Activated T-cell treated with anti-CD3 and anti-CD28 coated beads, Interleukin-2, amount 50 U/mL, for 72 hours (primary cell): Measurements from ENCODE around the gene APBA3. TPM values are rescaled to one million over a fixed set of nuclear protein-coding genes. Genes with fewer than 3 reads are reported as not detected.

Experiments
- ATAC-seq, 2 donors: fragments of 150-1000 bp; cut with Tn5 transposase; replicated peaks in 1 of 2; 2 replicates each; pipeline ENCODE4 v1.10.0; 2021; ENCODE audit warnings: moderate library complexity in 2 of 2, mild to moderate bottlenecking in 1 of 2
- DNase-seq, 2 donors: peaks; one replicate each; pipeline ENCODE4 v3.0.0; 2021 to 2022; ENCODE audit warnings: mixed read lengths in 1 of 2
- H3K27ac Mint-ChIP-seq: one replicate; pipeline ENCODE4 v1.8.0; 2022; ENCODE audit warnings: mild to moderate bottlenecking, moderate library complexity, mixed read lengths
- H3K27me3 Mint-ChIP-seq: one replicate; pipeline ENCODE4 v1.8.0; 2022; ENCODE audit warnings: low read depth, mixed read lengths
- H3K36me3 Mint-ChIP-seq, 2 donors: one replicate each; pipeline ENCODE4 v1.8.0; 2022; ENCODE audit warnings: mixed read lengths in 2 of 2, mild to moderate bottlenecking in 1 of 2; ENCODE audit not compliant: insufficient read depth in 2 of 2
- H3K4me1 Mint-ChIP-seq: one replicate; pipeline ENCODE4 v1.8.0; 2022; ENCODE audit warnings: low read depth, mixed read lengths
- H3K4me3 Mint-ChIP-seq, 2 donors: one replicate each; pipeline ENCODE4 v1.8.0; 2022; ENCODE audit warnings: mild to moderate bottlenecking in 2 of 2, mixed read lengths in 2 of 2, moderate library complexity in 2 of 2
- H3K9me3 Mint-ChIP-seq, 2 donors: one replicate each; pipeline ENCODE4 v1.8.0; 2022; ENCODE audit warnings: mixed read lengths in 2 of 2
- total RNA-seq, 2 donors: library from RNA; stranded (reverse); gene quantifications; one replicate each; pipeline ENCODE4 v1.2.3, GENCODE V29; 2022

APBA3 gene
- total RNA-seq, 2 donors from 2014 or later: 51.8 to 52.7 TPM

- Mint-ChIP-seq H3K4me1 (no peaks in the 10 kb centered on the region), H3K9me3 (no peaks in the 10 kb centered on the region), H3K27ac (no peak overlapping the region), H3K36me3 (peaks cover 0 to 12% of the 10 kb centered on the region in 2 donors), H3K27me3 (no peaks in the 10 kb centered on the region), H3K4me3 (no peak overlapping the region)
- no peak for ATAC-seq
- no peak for DNase-seq
Observed at GRCh38 chr19:3746371-3747056, 15.0 kb downstream of the APBA3 start.

GRCh38 chr19:3745363-3746045 is 16.0 kb downstream of the APBA3 start:
- H3K27ac Mint-ChIP-seq: no peak overlapping the region

GRCh38 chr19:3743486-3743885 is 18.0 kb downstream of the APBA3 start:
- DNase-seq (no peak), ATAC-seq (no peak)
- no peaks in the 10 kb centered on the region for H3K9me3 Mint-ChIP-seq
- H3K27ac Mint-ChIP-seq: no peak overlapping the region
- no peaks in the 10 kb centered on the region for H3K27me3 Mint-ChIP-seq
- H3K4me3 Mint-ChIP-seq: no peak overlapping the region
- peaks cover 6% of the 10 kb centered on the region for H3K4me1 Mint-ChIP-seq
- no peaks in the 10 kb centered on the region for H3K36me3 Mint-ChIP-seq

More at GRCh38 chr19:3745363-3746045, 16.0 kb downstream of the APBA3 start:
- Mint-ChIP-seq H3K36me3 (peaks cover 0 to 9% of the 10 kb centered on the region in 2 donors), H3K4me3 (no peak overlapping the region), H3K4me1 (no peaks in the 10 kb centered on the region), H3K27me3 (no peaks in the 10 kb centered on the region), H3K9me3 (no peaks in the 10 kb centered on the region)
- no peak for ATAC-seq
- no peak for DNase-seq

- Mint-ChIP-seq H3K4me3 (no peak overlapping the region), H3K9me3 (no peaks in the 10 kb centered on the region), H3K36me3 (no peaks in the 10 kb centered on the region), H3K27me3 (no peaks in the 10 kb centered on the region), H3K4me1 (peaks cover 6% of the 10 kb centered on the region), H3K27ac (no peak overlapping the region)
- DNase-seq (no peak), ATAC-seq (no peak)
Observed at GRCh38 chr19:3740431-3740830, 21.1 kb downstream of the APBA3 start.

GRCh38 chr19:3738477-3739220 is 22.8 kb downstream of the APBA3 start:
- Mint-ChIP-seq H3K36me3 (no peaks in the 10 kb centered on the region), H3K4me1 (peaks cover 6% of the 10 kb centered on the region), H3K27me3 (no peaks in the 10 kb centered on the region), H3K4me3 (no peak overlapping the region), H3K27ac (no peak overlapping the region), H3K9me3 (no peaks in the 10 kb centered on the region)
- ATAC-seq (no peak), DNase-seq (no peak)

GRCh38 chr19:3737487-3738205 is 23.8 kb downstream of the APBA3 start:
- Mint-ChIP-seq H3K9me3 (no peaks in the 10 kb centered on the region), H3K4me1 (peaks cover 6% of the 10 kb centered on the region), H3K27me3 (no peaks in the 10 kb centered on the region), H3K4me3 (no peak overlapping the region), H3K27ac (no peak overlapping the region), H3K36me3 (no peaks in the 10 kb centered on the region)
- DNase-seq (no peak), ATAC-seq (no peak)

GRCh38 chr19:3736106-3736724 is 25.3 kb downstream of the APBA3 start:
- ATAC-seq (no peak), DNase-seq (no peak)
- Mint-ChIP-seq H3K9me3 (no peaks in the 10 kb centered on the region), H3K4me1 (peaks cover 6% of the 10 kb centered on the region), H3K27ac (no peak overlapping the region), H3K36me3 (no peaks in the 10 kb centered on the region), H3K27me3 (no peaks in the 10 kb centered on the region), H3K4me3 (no peak overlapping the region)

GRCh38 chr19:3734310-3734600 is 27.2 kb downstream of the APBA3 start:
- Mint-ChIP-seq H3K4me3 (no peak overlapping the region), H3K27me3 (no peaks in the 10 kb centered on the region), H3K9me3 (no peaks in the 10 kb centered on the region), H3K36me3 (no peaks in the 10 kb centered on the region), H3K4me1 (no peaks in the 10 kb centered on the region), H3K27ac (no peak overlapping the region)
- DNase-seq (no peak), ATAC-seq (no peak)

- Mint-ChIP-seq H3K36me3 (no peaks in the 10 kb centered on the region), H3K4me1 (peaks cover under 1% of the 10 kb centered on the region), H3K27ac (no peak overlapping the region), H3K27me3 (no peaks in the 10 kb centered on the region), H3K9me3 (no peaks in the 10 kb centered on the region), H3K4me3 (no peak overlapping the region)
- DNase-seq (no peak), ATAC-seq (no peak)
Observed at GRCh38 chr19:3733549-3734309, 27.8 kb downstream of the APBA3 start.

GRCh38 chr19:3732108-3732507 is 29.4 kb downstream of the APBA3 start:
- no peaks in the 10 kb centered on the region for H3K27me3 Mint-ChIP-seq
- ATAC-seq (no peak), DNase-seq (no peak)
- H3K4me1 Mint-ChIP-seq: peaks cover 4% of the 10 kb centered on the region
- H3K36me3 Mint-ChIP-seq: no peaks in the 10 kb centered on the region
- no peak overlapping the region for H3K27ac Mint-ChIP-seq
- H3K9me3 Mint-ChIP-seq: no peaks in the 10 kb centered on the region
- H3K4me3 Mint-ChIP-seq: no peak overlapping the region

- ATAC-seq (no peak), DNase-seq (no peak)
- Mint-ChIP-seq H3K27ac (no peak overlapping the region), H3K27me3 (no peaks in the 10 kb centered on the region), H3K4me3 (no peak overlapping the region), H3K9me3 (no peaks in the 10 kb centered on the region), H3K4me1 (peaks cover 4% of the 10 kb centered on the region), H3K36me3 (no peaks in the 10 kb centered on the region)
Observed at GRCh38 chr19:3730457-3730958, 31.0 kb downstream of the APBA3 start.

GRCh38 chr19:3725640-3726310 is 35.7 kb downstream of the APBA3 start:
- H3K4me1 Mint-ChIP-seq: peaks cover 17% of the 10 kb centered on the region

More at GRCh38 chr19:3725640-3726310, 35.7 kb downstream of the APBA3 start:
- Mint-ChIP-seq H3K4me3 (no peak overlapping the region), H3K9me3 (no peaks in the 10 kb centered on the region), H3K36me3 (no peaks in the 10 kb centered on the region), H3K27ac (no peak overlapping the region), H3K27me3 (no peaks in the 10 kb centered on the region)
- DNase-seq: no peak
- ATAC-seq: no peak
